PFSK-1 (cell line): ENCODE measurements around the gene SAMD10.

Experiments used
- FOXP2 ChIP-seq: optimal IDR thresholded peaks from 2 replicates; pipeline ENCODE3; 2011; ENCODE audit warnings: borderline replicate concordance, control low read depth, inconsistent platforms; ENCODE audit not compliant: insufficient read depth; ENCODE audit errors: extremely low read length, extremely low read depth
- POLR2AphosphoS5 ChIP-seq: IDR thresholded peaks from 2 replicates; pipeline ENCODE4 v1.6.1; 2012; ENCODE audit warnings: low read depth, mild to moderate bottlenecking, control low read depth, low read length, moderate library complexity
- REST ChIP-seq, 2 experiments: IDR thresholded peaks; 2 replicates each; pipeline versions ENCODE4 v1.6.1 to v1.8.0; 2011 to 2012; ENCODE audit warnings: low read depth in 2 of 2, low read length in 2 of 2, control low read depth in 1 of 2, inconsistent platforms in 1 of 2, mild to moderate bottlenecking in 1 of 2, moderate library complexity in 1 of 2; ENCODE audit not compliant: insufficient read depth in 1 of 2
- SIN3A ChIP-seq: IDR thresholded peaks from 2 replicates; pipeline ENCODE4 v1.6.1; 2012; ENCODE audit warnings: mild to moderate bottlenecking, low read length, moderate library complexity, borderline replicate concordance; ENCODE audit not compliant: insufficient read depth
- TAF1 ChIP-seq: IDR thresholded peaks from 2 replicates; pipeline ENCODE4 v1.6.1; 2012; ENCODE audit warnings: low read length, control low read depth, borderline replicate concordance; ENCODE audit not compliant: insufficient read depth

SAMD10 gene

DNA sequence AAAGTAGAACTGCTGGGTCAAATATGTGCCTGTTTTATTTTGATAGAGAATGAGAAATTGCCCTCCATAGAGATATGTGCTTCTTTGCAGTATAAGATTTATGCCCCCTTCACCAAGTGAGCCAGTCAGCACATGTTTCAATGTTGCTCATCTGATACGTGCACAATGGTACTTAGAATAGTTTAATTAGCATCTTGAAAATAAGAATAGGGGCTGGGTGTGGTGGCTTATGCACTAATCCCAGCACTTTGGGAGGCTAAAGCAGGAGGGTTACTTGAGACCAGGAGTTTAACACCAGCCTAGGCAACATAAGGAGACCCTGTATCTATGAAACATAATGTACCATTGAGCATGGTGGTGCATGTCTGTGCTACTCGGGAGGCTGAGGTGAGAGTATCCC is 36.2 kb upstream of the SAMD10 start:
- no peak for TF ChIP-seq FOXP2
- no peak for TF ChIP-seq POLR2AphosphoS5
- no peak for TF ChIP-seq REST (IDR thresholded peaks at IDR 0.05; ENCODE audit: insufficient read depth in 1 of 2, low read depth in 2 of 2, low read length in 2 of 2)
- TF ChIP-seq TAF1: no peak
- no peak for TF ChIP-seq SIN3A

DNA sequence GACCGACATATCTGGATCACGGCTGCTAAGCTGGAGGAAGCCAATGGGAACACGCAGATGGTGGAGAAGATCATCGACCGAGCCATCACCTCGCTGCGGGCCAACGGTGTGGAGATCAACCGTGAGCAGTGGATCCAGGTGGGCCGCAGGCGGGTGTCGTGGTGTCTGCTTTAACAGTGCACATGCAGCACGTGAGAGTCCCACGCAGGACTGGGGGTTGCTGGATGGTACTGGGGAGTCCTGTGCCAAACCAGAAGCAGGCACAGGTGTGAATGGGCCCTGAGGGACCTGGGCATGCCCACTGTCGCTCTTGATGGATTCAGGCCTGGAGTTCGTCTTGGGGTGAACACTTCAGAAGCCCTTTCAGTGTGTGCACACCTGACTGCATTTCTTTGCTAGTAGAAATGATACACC is 31.9 kb upstream of the SAMD10 start:
- TF ChIP-seq SIN3A (no peak), POLR2AphosphoS5 (no peak), REST (IDR thresholded peaks at IDR 0.05; ENCODE audit: insufficient read depth in 1 of 2, low read depth in 2 of 2, low read length in 2 of 2) (no peak), FOXP2 (no peak), TAF1 (no peak)

GRCh38 chr20:64010711-64011237 is 31.3 kb upstream of the SAMD10 start:
- TF ChIP-seq SIN3A (no peak), REST (IDR thresholded peaks at IDR 0.05; ENCODE audit: insufficient read depth in 1 of 2, low read depth in 2 of 2, low read length in 2 of 2) (no peak), POLR2AphosphoS5 (no peak), TAF1 (no peak), FOXP2 (no peak)

DNA sequence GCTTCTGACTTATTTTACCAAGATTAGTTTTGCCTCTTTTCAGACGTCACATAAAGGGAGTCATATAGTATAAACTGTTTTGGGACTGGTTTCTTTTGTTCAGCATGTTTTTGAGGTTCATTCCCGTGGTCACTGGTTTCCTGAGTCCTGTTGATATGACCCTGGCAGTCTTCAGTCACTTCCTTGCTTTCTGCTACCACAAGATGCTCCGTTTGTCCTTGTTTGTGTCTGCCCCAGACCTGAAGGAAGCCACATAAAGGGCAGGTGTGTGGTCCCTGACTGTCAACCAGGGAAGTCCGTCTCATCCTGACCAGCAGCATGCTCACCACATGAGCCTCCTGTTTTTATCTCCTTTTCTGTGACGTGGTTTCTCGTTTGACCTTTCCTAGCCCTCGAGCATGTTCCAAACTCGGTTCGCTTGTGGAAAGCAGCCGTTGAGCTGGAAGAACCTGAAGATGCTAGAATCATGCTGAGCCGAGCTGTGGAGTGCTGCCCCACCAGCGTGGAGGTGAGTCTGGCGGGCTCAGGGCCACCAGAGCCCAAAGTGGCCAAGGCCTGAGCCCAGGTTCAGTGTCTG is 30.5 kb upstream of the SAMD10 start:
- no peak for TF ChIP-seq FOXP2
- TF ChIP-seq SIN3A: no peak
- no peak for TF ChIP-seq POLR2AphosphoS5
- TF ChIP-seq REST (IDR thresholded peaks at IDR 0.05; ENCODE audit: insufficient read depth in 1 of 2, low read depth in 2 of 2, low read length in 2 of 2): no peak
- TF ChIP-seq TAF1: no peak

GRCh38 chr20:64006902-64007301 is 27.5 kb upstream of the SAMD10 start:
- TF ChIP-seq SIN3A: no peak
- no peak for TF ChIP-seq REST (IDR thresholded peaks at IDR 0.05; ENCODE audit: insufficient read depth in 1 of 2, low read depth in 2 of 2, low read length in 2 of 2)
- TF ChIP-seq POLR2AphosphoS5: no peak
- no peak for TF ChIP-seq TAF1
